GM23338 (cell line): ENCODE data around the gene ZNF664. TPM values are rescaled to one million over a fixed set of nuclear protein-coding genes. Genes with fewer than 3 reads are reported as not detected.

Experiments
- ATAC-seq: fragments of 200-7000 bp; cut with Tn5 transposase; 3 replicates; pipeline ENCODE4 v1.9.1; 2020
- DNase-seq: peaks from one replicate; pipeline ENCODE4 v3.0.0-alpha.2; 2015; ENCODE audit warnings: low spot score
- H2AFZ ChIP-seq: fragments of 200-600 bp; sonication (generic); 2 replicates; pipeline ENCODE4 v1.8.0; 2016; ENCODE audit warnings: antibody characterized with exemption, mild to moderate bottlenecking, moderate library complexity
- H3F3A ChIP-seq: fragments of 200-600 bp; sonication (generic); replicated peaks from 2 replicates; pipeline ENCODE4 v1.8.0; 2017; ENCODE audit warnings: antibody characterized with exemption, mixed run types, low read depth
- H3K27ac ChIP-seq: fragments of 200-600 bp; sonication (generic); 2 replicates; pipeline ENCODE4 v1.6.1; 2016; ENCODE audit warnings: low read depth
- H3K27me3 ChIP-seq: fragments of 200-600 bp; sonication (generic); 2 replicates; pipeline ENCODE4 v1.8.0; 2016; ENCODE audit warnings: mild to moderate bottlenecking, mixed run types, moderate library complexity; ENCODE audit not compliant: insufficient read depth
- H3K36me3 ChIP-seq: fragments of 200-600 bp; sonication (generic); 2 replicates; pipeline ENCODE4 v1.8.0; 2016; ENCODE audit warnings: mild to moderate bottlenecking; ENCODE audit not compliant: insufficient read depth
- H3K4me1 ChIP-seq: fragments of 200-600 bp; sonication (generic); 2 replicates; pipeline ENCODE4 v1.8.0; 2016; ENCODE audit warnings: mild to moderate bottlenecking, moderate library complexity; ENCODE audit not compliant: insufficient read depth
- H3K4me2 ChIP-seq: fragments of 200-600 bp; sonication (generic); 2 replicates; pipeline ENCODE4 v1.7.1; 2017; ENCODE audit warnings: mixed run types
- H3K4me3 ChIP-seq: fragments of 200-600 bp; sonication (generic); 2 replicates; pipeline ENCODE4 v1.6.1; 2016; ENCODE audit warnings: mixed run types
- H3K79me2 ChIP-seq: fragments of 200-600 bp; sonication (generic); replicated peaks from 2 replicates; pipeline ENCODE4 v1.8.0; 2017; ENCODE audit warnings: mild to moderate bottlenecking; ENCODE audit not compliant: insufficient read depth
- H3K9me2 ChIP-seq: fragments of 200-600 bp; sonication (generic); 2 replicates; pipeline ENCODE4 v1.8.0; 2017; ENCODE audit not compliant: insufficient read depth
- H4K20me1 ChIP-seq: fragments of 200-600 bp; sonication (generic); replicated peaks from 2 replicates; pipeline ENCODE4 v1.8.0; 2017; ENCODE audit warnings: mild to moderate bottlenecking; ENCODE audit not compliant: insufficient read depth
- H3K27ac Mint-ChIP-seq: 2 replicates; pipeline ENCODE4 v1.8.0; 2020; ENCODE audit warnings: inconsistent platforms, mild to moderate bottlenecking, moderate library complexity, mixed read lengths
- H3K27me3 Mint-ChIP-seq: 3 replicates; pipeline ENCODE4 v1.8.0; 2022; ENCODE audit warnings: low read depth, mild to moderate bottlenecking, moderate library complexity, mixed read lengths, inconsistent platforms; ENCODE audit not compliant: insufficient read depth, poor library complexity
- H3K36me3 Mint-ChIP-seq: 3 replicates; pipeline ENCODE4 v1.8.0; 2021; ENCODE audit warnings: low read depth, mild to moderate bottlenecking, inconsistent platforms, moderate library complexity, mixed read lengths
- H3K4me1 Mint-ChIP-seq: 3 replicates; pipeline ENCODE4 v1.8.0; 2020; ENCODE audit warnings: mild to moderate bottlenecking, inconsistent platforms, mixed read lengths
- H3K4me3 Mint-ChIP-seq: 3 replicates; pipeline ENCODE4 v1.8.0; 2021; ENCODE audit warnings: moderate library complexity, mild to moderate bottlenecking, inconsistent platforms, mixed read lengths
- H3K9me3 Mint-ChIP-seq: 3 replicates; pipeline ENCODE4 v1.8.0; 2020; ENCODE audit warnings: moderate library complexity, mild to moderate bottlenecking, inconsistent platforms, mixed read lengths
- CREB1 ChIP-seq: fragments of 250-450 bp; sonication (Bioruptor Pico); IDR thresholded peaks from 2 replicates; pipeline ENCODE4 v1.5.0; 2020; ENCODE audit warnings: low read depth, mild to moderate bottlenecking, moderate library complexity
- EZH2 ChIP-seq: fragments of 200-600 bp; sonication (generic); IDR thresholded peaks from one replicate; pipeline ENCODE4 v1.8.0; 2017; ENCODE audit warnings: antibody characterized with exemption, mild to moderate bottlenecking, low read depth; ENCODE audit not compliant: unreplicated experiment
- EZH2phosphoT487 ChIP-seq: fragments of 200-600 bp; sonication (generic); IDR thresholded peaks from one replicate; pipeline ENCODE4 v1.8.1; 2018; ENCODE audit warnings: antibody characterized with exemption; ENCODE audit not compliant: unreplicated experiment
- JUNB ChIP-seq: IDR thresholded peaks from one replicate; pipeline ENCODE4 v1.6.1; 2016; ENCODE audit warnings: antibody characterized with exemption; ENCODE audit not compliant: unreplicated experiment
- POLR2AphosphoS5 ChIP-seq: IDR thresholded peaks from 2 replicates; pipeline ENCODE4 v1.6.1; 2016; ENCODE audit warnings: antibody characterized with exemption, low read depth
- STAT1 ChIP-seq: IDR thresholded peaks from one replicate; pipeline ENCODE4 v1.6.1; 2016; ENCODE audit warnings: antibody characterized with exemption; ENCODE audit not compliant: unreplicated experiment
- ZNF114 ChIP-seq: fragments of 250-450 bp; sonication (Bioruptor Pico); IDR thresholded peaks from 2 replicates; pipeline ENCODE4 v1.5.0; 2020; ENCODE audit warnings: mild to moderate bottlenecking, moderate library complexity
- polyA plus RNA-seq: library from polyadenylated mRNA; unstranded; fragments of >200 nt; fragmentation: Nextera tagmentation; extraction: Ambion mirVana; gene quantifications from 2 replicates; pipeline ENCODE4 v1.2.1, GENCODE V29; 2016
- total RNA-seq: library from RNA; depleted of rRNA; stranded (reverse); fragments of >200 nt; shearing (Covaris generic); gene quantifications from 2 replicates; pipeline ENCODE4 v1.2.3, GENCODE V29; 2014
- TF ChIP-seq, protein P1 (sequence below): IDR thresholded peaks from one replicate; pipeline ENCODE4 v1.6.1; 2018; ENCODE audit warnings: antibody characterized with exemption; ENCODE audit not compliant: unreplicated experiment
- TF ChIP-seq, protein P2 (sequence below), 2 experiments: fragments of 200-600 bp in 1 of 2; sonication (generic) in 1 of 2; conservative IDR thresholded peaks; 2 replicates each; pipeline versions ENCODE4 v1.5.1 to v1.6.1; 2016 to 2017; ENCODE audit warnings: antibody characterized with exemption in 2 of 2, low read depth in 2 of 2, mild to moderate bottlenecking in 2 of 2, moderate library complexity in 1 of 2

Gene ZNF664
- total and polyA plus RNA-seq, 2 experiments from 2014 or later = 8.1 to 35.2 TPM

DNA sequence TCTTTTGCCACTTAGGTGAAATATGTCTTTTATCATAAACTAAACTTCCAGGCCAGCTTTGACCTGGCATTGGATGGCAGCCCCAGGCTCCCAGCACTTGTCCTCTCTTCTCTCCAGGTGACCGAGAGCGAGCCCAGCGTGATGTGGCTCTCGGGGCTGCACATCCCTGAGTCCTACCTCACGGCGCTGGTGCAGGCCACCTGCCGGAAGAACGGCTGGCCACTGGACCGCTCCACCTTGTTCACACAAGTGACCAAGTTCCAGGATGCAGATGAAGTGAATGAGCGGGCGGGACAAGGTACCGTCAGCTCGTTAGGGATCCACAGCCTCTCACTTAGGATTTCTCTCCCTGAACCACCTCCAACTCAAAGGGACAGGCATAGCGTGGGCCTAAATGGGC lies 39.8 kb upstream of the ZNF664 start:
- Mint-ChIP-seq H3K9me3 (no peaks in the 10 kb centered on the region), H3K27ac (no peak overlapping the region), H3K27me3 (peaks cover 4% of the 10 kb centered on the region), H3K4me3 (no peak overlapping the region), H3K4me1 (no peaks in the 10 kb centered on the region), H3K36me3 (no peaks in the 10 kb centered on the region)
- ATAC-seq (no peak), DNase-seq (no peak)
- no peaks in the 10 kb centered on the region for H3F3A ChIP-seq
- no peaks in the 10 kb centered on the region for H3K36me3 ChIP-seq
- no peak for TF ChIP-seq STAT1
- TF ChIP-seq EZH2phosphoT487 = no peak
- TF ChIP-seq, protein P1, sequence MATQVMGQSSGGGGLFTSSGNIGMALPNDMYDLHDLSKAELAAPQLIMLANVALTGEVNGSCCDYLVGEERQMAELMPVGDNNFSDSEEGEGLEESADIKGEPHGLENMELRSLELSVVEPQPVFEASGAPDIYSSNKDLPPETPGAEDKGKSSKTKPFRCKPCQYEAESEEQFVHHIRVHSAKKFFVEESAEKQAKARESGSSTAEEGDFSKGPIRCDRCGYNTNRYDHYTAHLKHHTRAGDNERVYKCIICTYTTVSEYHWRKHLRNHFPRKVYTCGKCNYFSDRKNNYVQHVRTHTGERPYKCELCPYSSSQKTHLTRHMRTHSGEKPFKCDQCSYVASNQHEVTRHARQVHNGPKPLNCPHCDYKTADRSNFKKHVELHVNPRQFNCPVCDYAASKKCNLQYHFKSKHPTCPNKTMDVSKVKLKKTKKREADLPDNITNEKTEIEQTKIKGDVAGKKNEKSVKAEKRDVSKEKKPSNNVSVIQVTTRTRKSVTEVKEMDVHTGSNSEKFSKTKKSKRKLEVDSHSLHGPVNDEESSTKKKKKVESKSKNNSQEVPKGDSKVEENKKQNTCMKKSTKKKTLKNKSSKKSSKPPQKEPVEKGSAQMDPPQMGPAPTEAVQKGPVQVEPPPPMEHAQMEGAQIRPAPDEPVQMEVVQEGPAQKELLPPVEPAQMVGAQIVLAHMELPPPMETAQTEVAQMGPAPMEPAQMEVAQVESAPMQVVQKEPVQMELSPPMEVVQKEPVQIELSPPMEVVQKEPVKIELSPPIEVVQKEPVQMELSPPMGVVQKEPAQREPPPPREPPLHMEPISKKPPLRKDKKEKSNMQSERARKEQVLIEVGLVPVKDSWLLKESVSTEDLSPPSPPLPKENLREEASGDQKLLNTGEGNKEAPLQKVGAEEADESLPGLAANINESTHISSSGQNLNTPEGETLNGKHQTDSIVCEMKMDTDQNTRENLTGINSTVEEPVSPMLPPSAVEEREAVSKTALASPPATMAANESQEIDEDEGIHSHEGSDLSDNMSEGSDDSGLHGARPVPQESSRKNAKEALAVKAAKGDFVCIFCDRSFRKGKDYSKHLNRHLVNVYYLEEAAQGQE = no peak
- no peak for TF ChIP-seq ZNF114 (CRISPR knock-in tag)
- no peak for TF ChIP-seq CREB1 (CRISPR knock-in tag)
- TF ChIP-seq, protein P2, sequence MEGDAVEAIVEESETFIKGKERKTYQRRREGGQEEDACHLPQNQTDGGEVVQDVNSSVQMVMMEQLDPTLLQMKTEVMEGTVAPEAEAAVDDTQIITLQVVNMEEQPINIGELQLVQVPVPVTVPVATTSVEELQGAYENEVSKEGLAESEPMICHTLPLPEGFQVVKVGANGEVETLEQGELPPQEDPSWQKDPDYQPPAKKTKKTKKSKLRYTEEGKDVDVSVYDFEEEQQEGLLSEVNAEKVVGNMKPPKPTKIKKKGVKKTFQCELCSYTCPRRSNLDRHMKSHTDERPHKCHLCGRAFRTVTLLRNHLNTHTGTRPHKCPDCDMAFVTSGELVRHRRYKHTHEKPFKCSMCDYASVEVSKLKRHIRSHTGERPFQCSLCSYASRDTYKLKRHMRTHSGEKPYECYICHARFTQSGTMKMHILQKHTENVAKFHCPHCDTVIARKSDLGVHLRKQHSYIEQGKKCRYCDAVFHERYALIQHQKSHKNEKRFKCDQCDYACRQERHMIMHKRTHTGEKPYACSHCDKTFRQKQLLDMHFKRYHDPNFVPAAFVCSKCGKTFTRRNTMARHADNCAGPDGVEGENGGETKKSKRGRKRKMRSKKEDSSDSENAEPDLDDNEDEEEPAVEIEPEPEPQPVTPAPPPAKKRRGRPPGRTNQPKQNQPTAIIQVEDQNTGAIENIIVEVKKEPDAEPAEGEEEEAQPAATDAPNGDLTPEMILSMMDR (conservative IDR thresholded peaks at IDR 0.05; ENCODE audit: low read depth in 2 of 2) = no peak
- H3K4me1 ChIP-seq = no peaks in the 10 kb centered on the region
- H4K20me1 ChIP-seq = 0 out of 2 replicates have a peak, but pooled peaks cover 5% of the 10 kb centered on the region
- no peak overlapping the region for H3K4me2 ChIP-seq
- no peak overlapping the region for H3K27ac ChIP-seq
- H3K27me3 ChIP-seq = no peaks in the 10 kb centered on the region
- no peak overlapping the region for H2AFZ ChIP-seq
- H3K79me2 ChIP-seq = no peaks in the 10 kb centered on the region
- no peak overlapping the region for H3K4me3 ChIP-seq
- H3K9me2 ChIP-seq = no peaks in the 10 kb centered on the region; the same call in 1 of the 2 replicates

DNA sequence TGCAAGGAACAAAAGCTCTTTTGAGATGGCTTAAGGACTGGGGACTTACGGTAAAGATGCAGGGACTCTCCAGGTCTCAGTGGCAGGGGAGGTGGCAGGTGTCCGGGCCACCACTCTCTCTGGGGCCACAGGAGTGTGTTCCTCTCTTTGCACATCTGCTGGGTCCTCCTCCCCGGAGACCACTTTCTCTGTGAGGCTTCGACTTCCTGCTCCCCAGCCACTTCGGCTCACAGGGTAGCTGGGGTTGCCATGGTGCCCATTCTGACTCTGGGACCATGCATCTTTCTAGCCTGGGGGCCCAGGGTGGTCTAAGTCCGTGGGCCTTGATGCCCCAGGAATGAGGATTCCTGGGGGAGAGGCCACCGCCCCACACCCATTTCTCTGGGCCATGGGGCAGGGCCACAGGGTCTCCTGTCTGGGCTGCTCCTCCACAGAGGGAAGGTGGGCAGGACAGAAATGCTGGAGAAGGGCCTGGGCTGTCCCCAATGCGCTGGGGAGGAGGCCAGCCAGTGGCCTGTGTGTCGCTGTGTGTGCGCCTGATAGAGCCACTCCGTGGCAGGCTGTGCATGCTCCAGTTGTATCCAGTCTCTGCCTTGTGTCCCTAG lies 38.9 kb upstream of the ZNF664 start:
- Histone ChIP-seq H3K4me3 (no peak overlapping the region), H2AFZ (no peak overlapping the region), H3K4me1 (no peaks in the 10 kb centered on the region), H3F3A (no peaks in the 10 kb centered on the region), H3K79me2 (no peaks in the 10 kb centered on the region), H3K36me3 (no peaks in the 10 kb centered on the region), H4K20me1 (0 out of 2 replicates have a peak, but pooled peaks cover 5% of the 10 kb centered on the region), H3K27ac (no peak overlapping the region), H3K4me2 (no peak overlapping the region), H3K9me2 (no peaks in the 10 kb centered on the region; the same call in 1 of the 2 replicates), H3K27me3 (no peaks in the 10 kb centered on the region)
- ATAC-seq (no peak), DNase-seq (no peak)
- Mint-ChIP-seq H3K27ac (no peak overlapping the region), H3K4me3 (no peak overlapping the region), H3K9me3 (no peaks in the 10 kb centered on the region), H3K4me1 (peaks cover 3% of the 10 kb centered on the region), H3K27me3 (peaks cover 10% of the 10 kb centered on the region), H3K36me3 (no peaks in the 10 kb centered on the region)
- TF ChIP-seq ZNF114 (CRISPR knock-in tag) = no peak
- TF ChIP-seq, protein P2 (conservative IDR thresholded peaks at IDR 0.05; ENCODE audit: low read depth in 2 of 2) = no peak
- no peak for TF ChIP-seq EZH2
- TF ChIP-seq, protein P1 = no peak
- no peak for TF ChIP-seq CREB1 (CRISPR knock-in tag)
- TF ChIP-seq JUNB = no peak
- no peak for TF ChIP-seq POLR2AphosphoS5
